Stimulated activated CD4-positive, alpha-beta T cell treated with anti-CD3 and anti-CD28 coated beads, Interleukin-2, amount 100 ng/mL, for 4 hours (primary cell): ENCODE data around the gene MTOR.
A peak's percentile ranks its signal among the peaks of the same experiment; 100 is the strongest.
"Not testable (repeated sequence)": the region's sequence is repeated elsewhere in the genome, so short reads cannot be mapped to it uniquely, and the experiment has no call there.

Experiments used
- DNase-seq: peaks from one replicate; pipeline ENCODE4 v3.0.0-alpha.2; 2020; ENCODE audit warnings: low read depth

Gene MTOR

DNA sequence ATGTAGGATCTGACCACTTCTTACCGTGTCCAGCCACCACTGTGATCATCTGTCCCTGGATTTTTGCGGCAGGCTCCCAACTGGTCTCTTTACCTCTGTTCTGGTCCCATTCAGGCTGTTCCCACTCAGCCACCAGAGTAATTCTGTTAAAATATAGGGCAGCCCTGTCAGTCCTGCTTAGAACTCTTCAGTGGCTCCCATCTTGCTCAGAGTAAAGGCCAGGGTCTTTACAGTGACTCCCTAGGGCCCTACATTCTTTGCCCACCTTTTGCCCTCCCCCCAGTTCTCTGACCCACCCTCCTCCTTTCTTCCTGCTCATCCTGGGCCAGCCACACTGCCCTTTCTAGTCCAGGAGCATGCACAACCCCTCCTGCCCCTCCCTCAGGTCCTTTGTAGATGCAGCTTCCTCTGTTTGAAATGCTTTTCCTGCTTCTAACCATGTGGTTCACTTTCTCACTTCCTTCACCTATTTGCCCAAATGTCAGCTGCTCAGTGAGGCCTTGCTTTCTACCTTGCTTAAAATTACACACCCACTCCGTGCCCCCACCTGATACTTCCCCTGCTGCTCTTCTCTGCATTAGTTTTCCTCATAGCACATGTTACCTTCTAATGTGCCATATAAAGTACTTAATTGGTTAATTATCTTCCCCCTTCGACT is 18.5 kb upstream of the MTOR start:
- DNase-seq: no peak

DNA sequence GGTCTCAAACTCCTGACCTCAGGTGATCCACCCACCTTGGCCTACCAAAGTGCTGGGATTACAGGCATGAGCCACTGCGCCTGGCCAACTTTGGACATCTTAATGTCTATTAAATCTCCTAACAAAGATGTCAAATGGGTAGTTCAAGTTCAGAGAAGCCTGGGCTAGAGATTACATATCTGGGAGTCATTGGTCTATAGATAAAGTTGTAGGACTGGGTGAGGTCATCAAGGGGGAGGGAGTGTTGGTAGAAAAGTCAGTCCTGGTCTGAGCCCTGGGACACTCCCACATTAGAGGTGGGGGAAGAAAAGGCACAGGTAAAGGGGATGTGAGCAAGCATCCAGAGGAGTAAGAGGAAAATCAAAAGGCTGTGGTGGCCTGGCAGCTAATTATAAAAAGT is 17.3 kb upstream of the MTOR start:
- DNase-seq: no peak

DNA sequence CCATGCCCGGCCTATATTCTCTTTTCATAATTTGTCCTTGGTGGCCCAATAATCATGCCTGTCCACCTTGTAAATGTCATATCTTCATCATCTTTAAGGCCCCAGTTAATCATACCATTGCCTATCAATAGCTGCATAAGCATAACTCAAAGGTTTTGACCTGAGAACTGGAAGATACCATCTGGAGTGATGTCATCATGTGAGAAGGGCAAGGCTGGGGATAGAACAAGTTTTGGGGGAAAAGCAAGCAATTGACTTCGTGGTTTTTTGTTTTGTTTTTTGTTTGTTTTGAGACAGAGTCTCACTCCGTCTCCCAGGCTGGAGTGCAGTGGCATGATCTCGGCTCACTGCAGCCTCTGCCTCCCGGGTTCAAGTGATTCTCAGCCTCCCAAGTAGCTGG is 16.8 kb upstream of the MTOR start:
- DNase-seq: no peak

DNA sequence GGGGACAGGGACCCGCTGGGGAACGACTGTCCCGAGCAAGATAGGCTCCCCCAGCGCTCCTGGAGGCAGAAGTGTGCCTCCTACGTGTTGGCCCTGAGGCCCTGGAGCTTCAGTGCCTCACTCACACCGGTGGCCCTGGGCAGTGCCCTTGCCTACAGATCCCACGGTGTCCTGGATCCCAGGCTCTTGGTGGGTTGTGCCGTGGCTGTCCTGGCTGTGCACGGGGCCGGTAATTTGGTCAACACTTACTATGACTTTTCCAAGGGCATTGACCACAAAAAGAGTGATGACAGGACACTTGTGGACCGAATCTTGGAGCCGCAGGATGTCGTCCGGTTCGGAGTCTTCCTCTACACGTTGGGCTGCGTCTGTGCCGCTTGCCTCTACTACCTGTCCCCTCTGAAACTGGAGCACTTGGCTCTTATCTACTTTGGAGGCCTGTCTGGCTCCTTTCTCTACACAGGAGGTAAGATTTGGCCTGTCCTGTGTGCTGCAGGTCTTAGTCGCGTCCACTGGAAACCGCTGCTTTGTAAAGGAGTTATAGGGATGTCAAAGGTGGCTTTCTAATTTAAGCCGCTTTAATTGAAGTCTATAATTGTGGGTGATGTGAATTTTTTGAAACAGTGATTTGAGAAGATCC is 11.4 kb upstream of the MTOR start:
- DNase-seq: no peak

DNA sequence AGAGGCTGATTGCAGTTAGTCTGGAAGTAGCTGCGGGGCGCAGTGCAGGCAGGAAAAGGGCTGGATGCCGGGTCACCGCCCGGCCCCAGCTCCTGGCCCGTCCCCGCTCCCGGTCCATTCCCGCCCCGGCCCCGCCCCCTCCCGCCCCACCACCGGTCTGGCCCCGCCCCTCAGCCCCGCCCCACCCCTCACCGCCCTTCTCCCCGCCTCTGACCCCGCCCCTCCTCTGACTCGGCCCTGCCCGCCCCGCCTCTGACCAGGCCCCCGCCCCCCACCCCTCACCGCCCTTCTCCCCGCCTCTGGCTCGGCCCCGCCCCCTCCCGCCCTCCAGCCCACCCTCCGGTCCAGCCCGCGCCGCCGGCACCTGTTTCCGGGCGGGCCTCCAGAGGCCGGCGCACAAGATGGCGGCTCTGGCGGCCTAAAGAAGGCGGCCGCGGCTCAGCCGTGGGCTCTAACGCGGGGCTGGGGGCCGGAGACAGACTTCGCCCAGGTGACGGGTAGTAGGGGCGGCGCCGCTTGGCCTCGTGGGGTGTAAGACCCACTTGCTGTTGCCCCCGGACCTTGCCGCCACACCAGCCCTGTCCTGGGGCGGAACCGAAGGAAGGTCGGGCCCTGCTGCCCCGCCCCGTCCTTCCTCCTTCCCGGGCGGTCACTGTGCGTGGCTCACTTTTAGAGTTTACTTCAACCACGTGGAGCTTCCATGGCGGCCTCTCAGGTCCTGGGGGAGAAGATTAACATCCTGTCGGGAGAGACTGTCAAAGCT is 10.7 kb upstream of the MTOR start, which contains the start of gene UBIAD1:
TSS of gene UBIAD1 (plus strand) at position 367 of the 763 bp plus-strand sequence. CDS start at position 701, 334 bp downstream.
- DNase-seq: peak; percentile 82

DNA sequence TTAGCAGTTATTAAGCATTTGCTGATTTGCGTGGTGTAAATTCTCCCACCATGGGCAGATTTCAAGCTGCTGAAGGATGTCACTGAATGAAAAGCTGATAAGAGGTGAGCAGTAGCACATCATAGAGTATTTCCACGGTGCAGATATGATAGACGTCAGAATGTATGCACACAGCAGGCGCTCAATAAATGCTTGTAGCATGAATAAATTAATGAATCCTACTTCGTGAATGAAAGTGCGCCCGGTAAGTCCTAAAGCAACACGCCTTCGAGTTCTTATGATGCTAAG is 10.1 kb upstream of the MTOR start:
- DNase-seq: no peak

DNA sequence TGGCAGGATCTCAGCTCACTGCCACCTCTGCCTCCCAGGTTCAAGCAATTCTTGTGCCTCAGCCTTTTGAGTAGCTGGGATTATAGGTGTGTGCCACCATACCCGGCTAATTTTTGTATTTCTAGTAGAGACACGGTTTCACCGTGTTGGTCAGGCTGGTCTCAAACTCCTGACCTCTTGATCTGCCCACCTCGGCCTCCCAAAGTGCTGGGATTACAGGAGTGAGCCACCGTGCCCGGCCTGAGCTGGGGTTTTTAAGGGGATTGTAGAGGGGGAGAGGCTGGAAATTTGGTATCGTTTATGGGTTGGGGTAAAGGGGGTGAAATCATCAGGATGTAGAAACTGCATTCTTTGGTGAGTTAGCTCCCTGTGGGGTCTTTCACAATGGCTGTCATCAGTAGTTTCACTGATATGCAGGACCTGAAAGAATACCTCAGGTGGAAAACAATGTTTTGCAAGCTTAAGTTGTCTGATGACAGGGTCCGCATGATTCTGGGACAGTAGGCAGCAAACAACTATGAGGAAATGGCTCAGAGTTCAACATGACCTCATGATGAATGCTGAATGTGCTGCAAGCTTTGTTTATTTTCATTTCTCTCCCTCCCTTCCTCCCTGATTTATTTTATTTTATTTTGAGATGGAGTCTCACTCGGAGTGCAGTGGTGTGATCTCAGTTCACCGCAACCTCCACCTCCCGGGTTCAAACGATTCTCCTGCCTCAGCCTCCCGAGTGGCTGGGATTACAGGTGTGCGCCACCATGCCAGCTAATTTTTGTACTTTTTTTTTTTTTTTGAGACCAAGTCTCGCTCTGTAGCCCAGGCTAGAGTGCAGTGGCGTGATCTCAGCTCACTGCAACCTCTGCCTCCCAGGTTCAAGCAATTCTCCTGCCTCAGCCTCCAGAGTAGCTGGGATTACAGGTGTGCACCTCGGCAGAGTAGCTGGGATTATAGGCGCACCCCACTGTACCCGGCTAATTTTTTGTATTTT is 5.3 kb upstream of the MTOR start:
- not testable (repeated sequence) for DNase-seq

DNA sequence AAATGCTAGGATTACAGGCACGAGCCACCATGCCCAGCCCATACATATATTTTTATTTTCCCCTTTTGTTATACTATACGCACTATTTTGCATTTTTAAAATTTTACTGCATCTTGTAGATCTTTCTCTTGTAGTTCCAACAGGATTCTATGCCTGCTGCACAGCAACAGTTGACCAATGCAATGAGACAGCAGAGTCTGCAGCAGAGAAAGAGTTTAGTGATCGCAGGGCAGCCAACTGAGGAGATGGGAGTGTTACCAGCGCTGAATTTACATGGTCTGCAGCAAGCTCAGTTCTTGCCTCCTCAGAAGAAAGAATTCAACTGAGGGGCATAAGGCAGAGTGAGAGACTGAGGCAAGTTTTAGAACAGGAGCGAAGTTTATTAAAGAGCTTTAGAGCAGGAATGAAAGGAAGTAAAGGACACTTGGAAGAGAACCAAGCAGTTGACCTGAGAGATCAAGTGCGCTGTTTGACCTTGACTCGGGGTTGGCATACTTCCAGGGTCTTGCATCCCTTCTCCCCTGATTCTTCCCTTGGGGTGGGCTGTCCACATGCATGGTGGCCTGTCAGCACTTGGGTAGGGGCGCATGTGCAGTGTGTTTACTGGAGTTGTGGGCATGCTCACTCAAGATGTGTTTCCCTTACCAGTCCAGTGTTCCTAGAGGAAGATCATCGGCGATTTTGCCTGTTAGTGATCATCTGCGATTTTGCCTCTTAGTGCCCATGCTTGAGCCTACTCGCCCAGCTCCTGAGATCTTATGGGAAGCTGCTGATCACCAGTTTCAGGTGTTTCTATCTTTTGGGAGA is 4.1 kb upstream of the MTOR start:
- no peak for DNase-seq

DNA sequence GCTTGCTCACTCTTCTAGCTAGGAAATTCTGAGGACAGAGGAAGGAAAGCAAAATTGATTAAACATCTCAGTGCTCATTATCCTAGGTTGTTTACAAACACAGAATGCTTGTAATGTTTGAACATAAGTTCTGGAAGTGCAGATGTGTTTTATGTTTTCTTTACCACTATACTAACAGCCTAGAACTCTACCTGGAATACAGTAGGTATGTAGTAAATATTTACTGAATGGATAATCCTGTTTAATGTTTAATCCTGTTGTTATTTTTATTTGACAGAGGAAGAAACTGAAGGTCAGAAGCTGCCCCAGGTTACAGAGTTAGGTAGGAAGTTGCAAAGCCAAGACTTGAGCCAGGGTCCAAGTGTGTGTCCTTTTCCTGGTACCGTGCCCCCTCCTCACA is 6.1 kb downstream of the MTOR start:
- no peak for DNase-seq

DNA sequence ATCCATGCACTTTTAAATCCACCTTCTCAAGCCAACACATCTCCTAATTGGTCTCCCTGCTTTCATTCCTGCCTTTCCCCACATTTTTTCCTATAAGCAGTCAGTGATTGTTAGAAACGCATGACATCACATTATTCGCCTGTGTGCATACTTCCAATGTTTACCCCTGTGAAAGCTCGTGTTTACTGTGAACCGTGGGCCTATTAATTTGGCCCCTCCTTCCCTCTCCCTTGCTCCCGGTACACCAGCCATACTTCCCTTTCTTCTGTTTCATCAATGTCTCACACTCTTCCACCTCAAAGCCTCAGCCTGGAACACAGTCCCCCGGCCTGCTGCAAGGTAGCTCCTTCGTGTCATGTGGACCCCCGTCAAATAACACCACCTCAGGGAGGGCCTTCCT is 9.1 kb downstream of the MTOR start:
- DNase-seq: no peak

DNA sequence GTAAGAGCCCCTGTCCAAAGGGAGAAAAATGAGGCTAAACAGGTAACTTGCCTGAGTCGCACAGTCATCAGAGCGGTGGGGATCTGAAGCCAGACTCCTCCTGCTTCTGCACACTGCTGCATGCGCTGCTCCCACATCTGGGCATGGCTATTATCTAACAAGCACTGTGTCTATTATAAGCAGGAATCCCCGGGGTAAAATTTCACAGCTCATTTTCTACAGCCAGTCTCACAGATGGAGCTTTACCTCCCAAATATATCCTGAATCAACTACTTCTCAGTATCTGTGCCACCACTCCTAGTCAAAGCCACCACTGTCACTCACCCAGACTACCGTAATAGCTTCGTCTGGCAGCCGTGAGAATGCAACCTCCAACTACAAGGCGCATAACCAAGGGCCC is 9.8 kb downstream of the MTOR start:
- DNase-seq: no peak

DNA sequence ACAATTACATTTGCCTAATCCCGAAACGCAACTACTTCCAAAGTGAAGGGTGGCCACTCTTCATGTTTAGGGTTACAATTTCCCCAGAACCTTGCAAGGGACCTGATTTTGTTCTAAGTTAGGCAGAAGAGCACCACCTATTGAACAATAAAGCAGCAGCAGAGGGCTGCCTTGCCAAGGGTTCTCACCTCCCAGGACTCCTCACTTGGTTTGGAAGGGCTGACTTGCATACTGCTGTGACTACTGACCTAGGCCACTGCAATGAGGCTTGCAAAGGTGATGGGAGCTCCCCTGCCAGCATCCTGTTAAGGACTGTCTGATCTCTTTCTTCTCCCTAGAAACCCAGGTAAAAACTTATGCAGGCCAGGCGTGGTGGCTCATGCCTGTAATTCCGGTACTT is 14.2 kb downstream of the MTOR start:
- DNase-seq: no peak

DNA sequence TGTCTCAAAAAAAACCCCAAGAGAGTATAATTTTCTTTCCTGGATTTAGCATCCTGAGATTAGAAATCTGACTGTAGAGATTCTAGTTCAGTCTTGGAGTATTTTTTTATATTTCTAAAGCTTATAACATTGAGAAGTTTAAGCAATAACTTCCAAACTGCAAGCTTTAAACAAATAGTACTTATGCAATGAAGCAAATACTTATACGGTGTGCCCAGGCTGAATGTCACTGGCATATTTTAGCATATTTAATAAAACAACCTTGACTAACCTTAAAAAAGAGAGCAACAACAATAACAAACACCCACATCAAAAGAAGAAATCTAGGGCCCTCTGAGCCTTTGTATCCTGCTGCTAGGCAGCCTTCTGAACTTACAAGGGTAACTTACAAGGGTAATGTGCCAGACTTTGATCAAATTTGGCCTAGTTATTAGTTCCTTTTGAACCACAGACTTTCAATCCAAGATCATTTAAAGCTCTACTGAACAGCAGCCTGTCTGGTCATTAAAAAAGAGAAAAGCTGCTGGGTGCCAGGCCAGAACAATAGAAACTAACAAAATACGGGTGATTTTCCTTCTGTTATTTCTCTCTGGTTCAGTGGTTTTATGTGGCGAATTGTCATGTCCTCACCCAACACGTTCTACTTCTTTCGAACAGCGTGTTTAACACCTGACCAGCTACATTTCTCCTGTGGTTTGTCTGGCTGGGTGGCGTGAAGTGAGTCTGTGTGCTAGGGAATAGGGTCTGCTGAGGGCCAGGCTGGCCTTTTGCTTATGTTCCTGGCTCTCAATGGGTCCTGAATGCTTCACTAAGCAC is 16.2 kb downstream of the MTOR start:
- no peak for DNase-seq

DNA sequence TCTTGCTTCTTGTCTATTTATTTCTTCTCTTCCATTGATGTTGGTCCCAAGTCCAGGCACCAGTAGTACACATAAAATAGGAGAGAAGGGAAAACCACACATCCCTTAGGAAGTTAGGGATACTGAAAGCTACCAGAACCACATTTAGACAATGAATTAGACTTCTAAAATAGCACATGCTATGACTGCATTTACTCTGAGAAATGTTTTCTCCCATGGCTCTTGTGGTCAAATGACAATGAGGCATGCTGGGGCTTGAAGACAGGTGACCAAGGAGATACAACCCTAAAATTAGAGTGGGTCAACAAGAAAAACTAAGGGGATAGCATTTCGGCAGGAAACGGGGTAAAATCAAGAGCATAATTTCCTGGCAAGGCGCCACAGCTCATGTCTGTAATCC is 17.1 kb downstream of the MTOR start:
- no peak for DNase-seq

DNA sequence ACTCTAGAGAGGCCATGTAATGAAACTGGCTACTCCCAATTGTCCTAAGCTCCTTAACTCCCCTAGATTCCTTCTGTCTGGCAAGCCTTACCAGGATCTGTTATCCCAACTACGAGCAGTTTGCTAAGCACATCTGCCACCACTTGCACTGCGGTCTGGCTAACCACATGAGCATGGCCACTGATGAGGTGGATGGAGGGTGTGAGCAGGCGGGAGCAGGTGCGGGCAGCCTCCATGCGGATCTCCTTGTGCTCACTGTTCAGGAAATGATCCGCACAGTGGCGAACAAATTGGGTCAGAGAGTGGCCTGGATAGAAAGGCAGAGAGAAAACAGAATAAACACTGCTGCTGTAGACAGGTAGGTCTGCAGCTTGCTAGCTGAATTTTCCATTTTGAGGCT is 24.0 kb downstream of the MTOR start:
- no peak for DNase-seq

DNA sequence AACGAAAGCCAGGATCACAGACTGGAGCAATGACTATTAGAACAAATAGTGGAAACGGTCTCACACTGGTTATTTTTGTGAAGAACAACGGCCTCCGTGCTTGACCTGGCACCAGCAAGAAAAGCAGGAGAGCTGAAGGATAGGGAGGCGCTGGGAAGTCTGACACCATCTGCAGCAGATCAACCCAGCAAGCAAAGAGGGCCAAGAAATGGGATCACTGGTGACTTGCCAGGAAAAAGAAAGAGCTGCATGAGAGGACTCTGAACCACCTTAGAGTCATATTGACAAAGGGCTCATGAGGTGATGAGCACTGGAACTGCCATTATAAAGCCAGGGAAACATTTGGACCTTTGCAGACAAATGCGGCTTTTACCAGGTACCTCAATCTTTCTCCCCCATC is 25.0 kb downstream of the MTOR start:
- no peak for DNase-seq

DNA sequence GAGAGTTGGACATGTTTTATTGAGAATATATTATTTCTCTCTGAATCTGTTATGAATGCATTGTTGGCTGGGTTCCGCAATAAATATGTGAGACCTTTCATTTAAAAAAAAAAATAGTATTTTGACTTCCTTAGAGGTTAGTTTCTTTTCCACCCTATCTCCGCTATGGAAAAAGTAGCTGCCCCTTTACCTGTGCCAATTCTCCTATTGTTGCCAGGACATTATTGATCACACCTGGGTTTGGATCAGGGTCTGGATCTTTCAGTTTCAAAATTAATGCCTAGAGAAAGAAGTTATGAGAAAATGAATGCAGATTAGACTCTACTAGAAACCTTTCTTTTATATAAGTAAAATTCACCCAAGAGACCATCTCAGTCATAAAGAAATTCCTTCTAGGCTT is 29.1 kb downstream of the MTOR start:
- DNase-seq: no peak

DNA sequence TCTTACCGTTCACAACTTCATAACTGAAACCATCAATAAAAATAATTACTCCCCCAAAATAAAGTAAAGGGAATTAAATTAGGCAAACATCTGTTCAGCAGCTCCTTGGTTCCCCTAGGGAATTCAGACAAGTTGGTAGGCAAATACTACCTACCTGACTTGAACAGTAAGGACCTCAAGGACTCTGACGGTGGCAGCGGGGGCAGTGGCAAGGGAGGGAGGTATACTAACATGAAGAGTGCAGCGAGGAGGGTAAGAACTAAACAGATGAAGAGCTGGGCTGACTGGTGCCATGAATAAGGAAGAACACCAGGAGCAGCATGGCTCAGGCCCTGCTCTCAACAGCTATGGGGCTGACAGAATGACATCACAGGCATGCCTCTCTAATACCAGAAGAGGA is 33.1 kb downstream of the MTOR start:
- no peak for DNase-seq

DNA sequence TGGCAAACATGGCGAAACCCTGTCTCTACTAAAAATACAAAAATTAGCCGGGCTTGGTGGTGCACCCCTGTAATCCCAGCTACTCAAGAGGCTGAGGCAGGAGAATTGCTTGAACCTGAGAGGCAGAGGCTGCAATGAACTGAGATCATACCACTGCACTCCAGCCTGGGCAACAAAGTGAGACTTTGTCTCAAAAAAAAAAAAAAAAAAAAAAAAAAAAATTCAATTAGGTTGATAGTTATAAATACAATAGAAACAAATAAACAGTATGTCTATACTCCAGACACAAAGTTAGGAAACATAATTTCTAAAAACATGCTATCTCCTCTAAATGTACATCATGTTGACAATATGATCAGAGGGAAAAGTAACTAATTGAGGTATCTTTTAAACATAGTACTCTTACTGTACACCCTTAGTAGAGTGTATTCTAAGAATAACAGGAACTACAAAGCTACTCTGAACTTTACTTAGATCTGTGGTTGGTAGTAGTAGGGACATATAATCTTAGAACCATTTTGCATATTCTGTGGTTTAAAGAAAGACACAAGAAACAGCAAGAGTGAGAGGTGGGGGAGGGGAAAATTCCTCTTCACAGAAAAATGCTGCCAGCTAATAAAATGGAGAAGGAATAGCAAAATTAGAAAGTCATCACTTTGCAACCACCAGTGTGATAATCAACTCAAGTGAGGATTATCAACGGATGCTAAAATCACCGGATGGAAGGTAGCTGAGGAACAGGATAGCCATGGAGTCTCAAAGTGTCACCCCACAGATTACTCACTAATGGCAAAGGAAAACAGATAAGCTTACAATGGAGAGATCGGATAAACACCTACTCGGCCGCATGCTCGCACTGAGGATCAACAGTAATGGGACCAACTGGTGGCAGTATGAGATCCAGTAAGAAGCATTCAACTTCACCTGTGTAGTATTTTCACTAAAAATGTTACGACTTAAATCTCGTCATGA is 35.0 kb downstream of the MTOR start:
- no peak for DNase-seq
